Progenitor cell of endocrine pancreas (in vitro differentiated cells): Measurements from ENCODE around the gene PHYKPL. TPM values are rescaled to one million over a fixed set of nuclear protein-coding genes. Genes with fewer than 3 reads are reported as not detected.

Experiments
- DNase-seq: peaks from one replicate; pipeline ENCODE4 v3.0.0; 2021; ENCODE audit warnings: low spot score; ENCODE audit not compliant: unreplicated experiment
- H3K27ac Mint-ChIP-seq: 2 replicates; pipeline ENCODE4 v1.8.0; 2021; ENCODE audit warnings: mild to moderate bottlenecking, moderate library complexity, mixed read lengths
- H3K27me3 Mint-ChIP-seq: 2 replicates; pipeline ENCODE4 v1.8.0; 2021; ENCODE audit warnings: mixed read lengths
- H3K36me3 Mint-ChIP-seq: 2 replicates; pipeline ENCODE4 v1.8.0; 2022; ENCODE audit warnings: mixed read lengths; ENCODE audit not compliant: insufficient read depth
- H3K4me1 Mint-ChIP-seq: 2 replicates; pipeline ENCODE4 v1.8.0; 2021; ENCODE audit warnings: low read depth, mixed read lengths
- H3K4me3 Mint-ChIP-seq: 2 replicates; pipeline ENCODE4 v1.8.0; 2021; ENCODE audit warnings: low read depth, mild to moderate bottlenecking, moderate library complexity, mixed read lengths
- H3K9me3 Mint-ChIP-seq: 2 replicates; pipeline ENCODE4 v1.8.0; 2021; ENCODE audit warnings: low read depth, mixed read lengths
- total RNA-seq: library from RNA; stranded (reverse); gene quantifications from 2 replicates; pipeline ENCODE4 v1.2.1, GENCODE V29; 2021
- TF ChIP-seq, protein P1 (sequence below): fragments of 200-600 bp; sonication (generic); IDR thresholded peaks from one replicate; pipeline ENCODE4 v1.5.0; 2021; ENCODE audit warnings: antibody characterized with exemption, mild to moderate bottlenecking; ENCODE audit not compliant: unreplicated experiment

PHYKPL gene
- total RNA-seq, 1 donor from 2014 or later = 113 TPM

DNA sequence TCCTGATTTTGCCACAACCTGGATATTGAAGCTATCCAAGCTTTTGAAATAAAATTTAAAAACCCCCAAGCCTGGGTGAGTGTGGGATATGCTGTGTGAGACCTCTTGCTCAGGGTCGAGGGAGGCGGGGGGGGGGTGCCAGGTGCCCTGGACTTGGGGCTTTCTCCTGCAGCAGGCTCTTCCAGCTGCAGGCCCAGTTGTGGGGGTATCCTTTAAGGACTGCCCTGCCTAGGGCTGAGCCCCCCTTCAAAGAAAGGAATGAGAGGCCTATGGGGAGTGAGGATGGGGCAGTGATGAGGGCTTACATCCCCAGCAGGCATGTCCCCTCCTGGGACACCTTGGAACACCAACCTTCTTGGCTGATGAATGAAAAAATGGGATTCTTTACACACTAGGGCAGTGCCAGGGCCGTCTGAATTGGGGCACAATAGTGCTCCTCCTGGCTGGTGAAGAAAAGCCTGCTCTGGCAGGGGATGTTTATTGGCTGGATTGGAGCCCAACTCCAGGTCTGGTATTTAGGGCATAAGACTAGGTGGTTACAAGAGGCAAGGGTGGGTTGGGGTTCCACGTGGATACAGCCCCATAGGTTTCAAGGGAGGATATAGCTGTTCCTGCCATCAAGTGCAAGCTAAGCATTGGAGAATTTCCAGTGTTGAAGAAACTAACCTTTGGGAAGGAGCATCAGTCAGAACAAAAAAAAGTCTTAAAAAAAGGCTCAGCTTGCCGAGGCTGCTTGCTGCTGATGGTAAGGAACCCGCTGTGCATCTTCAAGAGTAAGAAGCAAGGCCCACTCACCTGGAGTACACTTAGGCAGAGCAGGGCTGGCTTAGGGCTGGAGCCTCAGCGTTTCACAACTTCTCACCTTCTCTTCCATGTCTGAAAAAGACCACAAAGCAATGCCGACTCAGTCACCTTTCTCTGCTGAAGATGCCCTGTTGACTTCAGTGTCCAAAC is 21.2 kb downstream of the PHYKPL start:
- DNase-seq = no peak
- Mint-ChIP-seq H3K4me3 (no peak overlapping the region), H3K36me3 (peaks cover 29% of the 10 kb centered on the region)

DNA sequence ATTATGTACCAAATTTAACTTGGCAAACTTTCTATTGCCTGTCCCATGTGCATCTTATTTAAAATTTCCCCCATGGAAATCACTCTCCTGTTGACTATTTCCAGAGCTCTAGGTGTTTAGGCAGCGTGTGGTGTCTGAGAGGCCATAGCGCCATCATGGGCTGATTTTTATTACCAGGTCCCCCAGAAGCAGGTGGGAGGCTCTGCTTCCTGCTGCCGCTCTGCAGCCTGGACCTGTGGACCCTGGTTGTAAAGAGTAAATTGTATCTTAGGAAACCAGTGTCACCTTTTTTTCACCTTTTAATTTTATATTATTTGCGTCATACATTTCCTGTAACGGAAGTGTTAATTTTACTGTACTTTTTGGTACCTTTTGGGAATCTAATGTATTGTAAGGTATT is 21.9 kb downstream of the PHYKPL start:
- peak overlapping the region; percentile 71 for H3K27ac Mint-ChIP-seq
- H3K27me3 Mint-ChIP-seq = no peaks in the 10 kb centered on the region
- no peak overlapping the region for H3K4me3 Mint-ChIP-seq
- no peak for DNase-seq
- no peaks in the 10 kb centered on the region for H3K9me3 Mint-ChIP-seq
- TF ChIP-seq, protein P1, sequence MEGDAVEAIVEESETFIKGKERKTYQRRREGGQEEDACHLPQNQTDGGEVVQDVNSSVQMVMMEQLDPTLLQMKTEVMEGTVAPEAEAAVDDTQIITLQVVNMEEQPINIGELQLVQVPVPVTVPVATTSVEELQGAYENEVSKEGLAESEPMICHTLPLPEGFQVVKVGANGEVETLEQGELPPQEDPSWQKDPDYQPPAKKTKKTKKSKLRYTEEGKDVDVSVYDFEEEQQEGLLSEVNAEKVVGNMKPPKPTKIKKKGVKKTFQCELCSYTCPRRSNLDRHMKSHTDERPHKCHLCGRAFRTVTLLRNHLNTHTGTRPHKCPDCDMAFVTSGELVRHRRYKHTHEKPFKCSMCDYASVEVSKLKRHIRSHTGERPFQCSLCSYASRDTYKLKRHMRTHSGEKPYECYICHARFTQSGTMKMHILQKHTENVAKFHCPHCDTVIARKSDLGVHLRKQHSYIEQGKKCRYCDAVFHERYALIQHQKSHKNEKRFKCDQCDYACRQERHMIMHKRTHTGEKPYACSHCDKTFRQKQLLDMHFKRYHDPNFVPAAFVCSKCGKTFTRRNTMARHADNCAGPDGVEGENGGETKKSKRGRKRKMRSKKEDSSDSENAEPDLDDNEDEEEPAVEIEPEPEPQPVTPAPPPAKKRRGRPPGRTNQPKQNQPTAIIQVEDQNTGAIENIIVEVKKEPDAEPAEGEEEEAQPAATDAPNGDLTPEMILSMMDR = no peak
- H3K36me3 Mint-ChIP-seq = peaks cover 32% of the 10 kb centered on the region
- H3K4me1 Mint-ChIP-seq = peaks cover 18% of the 10 kb centered on the region

More for the DNA sequence above, 21.2 kb downstream of the PHYKPL start:
- Mint-ChIP-seq H3K9me3 (no peaks in the 10 kb centered on the region), H3K4me1 (peaks cover 11% of the 10 kb centered on the region), H3K27ac (peak overlapping the region; percentile 62), H3K27me3 (no peaks in the 10 kb centered on the region)
- TF ChIP-seq, protein P1 = no peak

DNA sequence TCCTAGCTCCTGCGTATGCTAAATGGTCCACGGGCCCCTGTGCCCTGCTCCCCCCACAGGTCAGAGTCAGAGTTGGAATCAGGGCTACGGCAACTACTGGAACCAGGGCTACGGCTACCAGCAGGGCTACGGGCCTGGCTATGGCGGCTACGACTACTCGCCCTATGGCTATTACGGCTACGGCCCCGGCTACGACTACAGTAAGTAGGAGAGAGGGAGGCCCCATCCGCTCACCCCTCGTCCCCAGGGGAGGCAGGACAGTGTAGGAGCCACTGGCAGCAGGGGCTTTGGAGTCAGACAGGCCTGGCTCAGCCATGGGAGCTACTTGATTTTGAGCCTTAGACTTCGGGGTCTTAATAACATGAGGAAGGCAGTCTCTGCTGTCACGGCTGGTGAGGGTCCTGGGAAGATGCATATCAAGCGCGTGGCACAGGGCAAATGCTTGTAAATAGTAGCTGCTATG is 22.5 kb downstream of the PHYKPL start:
- no peak for DNase-seq
- Mint-ChIP-seq H3K36me3 (peaks cover 34% of the 10 kb centered on the region), H3K4me1 (peaks cover 18% of the 10 kb centered on the region), H3K27me3 (no peaks in the 10 kb centered on the region), H3K27ac (peak overlapping the region; percentile 71), H3K4me3 (no peak overlapping the region), H3K9me3 (no peaks in the 10 kb centered on the region)
- TF ChIP-seq, protein P1 = no peak

DNA sequence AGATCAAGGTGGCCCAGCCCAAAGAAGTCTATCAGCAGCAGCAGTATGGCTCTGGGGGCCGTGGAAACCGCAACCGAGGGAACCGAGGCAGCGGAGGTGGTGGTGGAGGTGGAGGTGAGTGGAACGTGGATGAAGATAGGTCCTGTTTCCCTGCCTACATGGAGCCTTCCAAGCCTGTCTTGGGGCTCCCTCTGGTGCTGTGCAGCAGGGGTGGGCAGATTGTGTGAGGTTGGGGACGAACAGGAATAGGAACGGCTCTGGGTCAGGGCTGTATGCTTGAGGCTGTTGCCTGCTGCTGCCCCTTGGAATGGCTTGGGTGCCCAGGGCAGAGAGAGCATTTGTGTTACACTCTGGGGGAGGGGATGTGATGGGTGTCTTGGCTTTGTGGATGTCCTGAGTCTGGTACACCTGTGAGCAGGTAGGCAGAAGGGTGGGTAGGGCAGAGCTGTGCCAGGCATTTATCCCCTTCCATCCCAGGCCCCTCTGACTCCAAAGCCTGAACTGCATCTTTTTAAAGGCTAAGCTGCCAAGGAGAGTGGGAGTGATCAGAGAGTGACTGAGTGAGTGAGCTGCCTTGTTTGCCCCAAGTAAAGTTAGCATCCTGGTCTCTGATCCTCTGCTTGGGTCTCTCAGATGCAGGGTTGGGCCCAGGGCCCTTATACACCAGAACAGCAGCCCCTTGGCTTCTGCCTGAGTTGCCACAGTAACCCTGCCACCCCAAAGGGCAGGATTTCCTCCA is 23.1 kb downstream of the PHYKPL start:
- no peak overlapping the region for H3K4me3 Mint-ChIP-seq
- no peak for DNase-seq
- peaks cover 18% of the 10 kb centered on the region for H3K4me1 Mint-ChIP-seq
- H3K27ac Mint-ChIP-seq = peak overlapping the region; percentile 77
- H3K27me3 Mint-ChIP-seq = no peaks in the 10 kb centered on the region
- peaks cover 34% of the 10 kb centered on the region for H3K36me3 Mint-ChIP-seq
- TF ChIP-seq, protein P1 = no peak
- H3K9me3 Mint-ChIP-seq = no peaks in the 10 kb centered on the region

DNA sequence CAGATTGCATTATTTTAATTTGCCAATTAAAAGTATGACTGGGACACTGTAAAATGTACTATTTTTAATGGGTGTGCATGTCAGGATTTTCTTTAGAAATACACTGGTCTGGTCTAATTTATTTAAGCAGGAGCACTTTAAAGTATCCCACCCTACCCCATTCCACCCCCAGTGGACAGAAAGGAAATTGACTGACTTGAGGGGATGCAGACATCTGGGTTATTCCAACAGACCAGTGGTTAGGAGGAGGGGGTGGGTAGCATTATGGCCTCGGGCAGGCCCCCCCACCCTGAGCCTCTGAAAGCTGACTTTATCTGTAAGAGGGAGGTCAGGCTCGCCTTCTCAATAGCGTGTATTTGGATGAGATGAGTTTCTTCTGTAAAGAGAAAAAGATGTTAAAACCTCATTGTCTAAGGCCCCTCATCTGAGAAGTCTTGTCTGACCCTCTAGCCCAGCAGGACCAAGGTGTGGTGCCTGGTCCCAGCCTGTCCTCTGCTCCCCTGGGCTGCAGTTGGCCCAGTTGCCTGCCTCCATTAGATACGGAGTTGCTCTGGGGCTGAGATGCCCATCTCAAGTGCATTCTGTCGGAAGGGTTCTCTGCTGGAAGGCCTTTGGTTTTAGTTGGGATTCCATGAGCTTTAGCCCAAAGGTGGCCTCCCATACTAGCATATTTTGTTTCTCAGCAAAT is 23.9 kb downstream of the PHYKPL start:
- Mint-ChIP-seq H3K9me3 (no peaks in the 10 kb centered on the region), H3K36me3 (peaks cover 36% of the 10 kb centered on the region), H3K27ac (peak overlapping the region; percentile 78), H3K4me1 (peaks cover 20% of the 10 kb centered on the region), H3K27me3 (no peaks in the 10 kb centered on the region), H3K4me3 (no peak overlapping the region)
- DNase-seq = no peak
- TF ChIP-seq, protein P1 = peak; percentile 32
